GM12875 (cell line): ENCODE measurements around the gene TDRD6.

Source experiments
- H3K4me3 ChIP-seq: one replicate; pipeline ENCODE4 v1.5.1; 2011; ENCODE audit warnings: low read depth, low read length, control low read depth
- CTCF ChIP-seq: IDR thresholded peaks from 2 replicates; pipeline ENCODE4 v1.5.1; 2011; ENCODE audit warnings: low read depth, mild to moderate bottlenecking, control low read depth, inconsistent platforms, low read length, moderate library complexity, borderline replicate concordance; ENCODE audit not compliant: insufficient read depth

The TDRD6 gene

GRCh38 chr6:46688117-46688965 is 656 bp downstream of the TDRD6 start:
- no peak for TF ChIP-seq CTCF
- no peak overlapping the region for H3K4me3 ChIP-seq

GRCh38 chr6:46688966-46689335 is 1.3 kb downstream of the TDRD6 start:
- TF ChIP-seq CTCF: no peak
- no peak overlapping the region for H3K4me3 ChIP-seq

- no peak for TF ChIP-seq CTCF
- H3K4me3 ChIP-seq: no peak overlapping the region
These were observed 2.0 kb downstream of the TDRD6 start for GRCh38 chr6:46689657-46690056.

GRCh38 chr6:46690141-46690755 is 2.6 kb downstream of the TDRD6 start:
- H3K4me3 ChIP-seq: no peak overlapping the region
- no peak for TF ChIP-seq CTCF

- no peak overlapping the region for H3K4me3 ChIP-seq
- TF ChIP-seq CTCF: no peak
These were observed 3.3 kb downstream of the TDRD6 start for GRCh38 chr6:46690911-46691451.

GRCh38 chr6:46699970-46700369 is 12.3 kb downstream of the TDRD6 start:
- no peak for TF ChIP-seq CTCF
- H3K4me3 ChIP-seq: no peak overlapping the region
